ENCODE results near the gene OLA1.

GRCh38 chr2:174121175-174121574, 127.2 kb downstream of the OLA1 start:
- TF ChIP-seq POLR2A (IDR thresholded peaks at IDR 0.05) (no peak), CTCF (IDR thresholded peaks at IDR 0.05) (no peak), POLR2AphosphoS5 (IDR thresholded peaks at IDR 0.05) (no peak)

Data from breast epithelium (tissue), 3 donors.